RCC 7860 (cell line): ENCODE results near the gene ENGASE.

ENCODE experiments used
- DNase-seq: peaks from one replicate; pipeline ENCODE4 v3.0.0-alpha.2; 2015; ENCODE audit warnings: low spot score
- FAIRE-seq: peaks from 2 replicates; lab custom pipeline; 2012; peaks lifted over from hg19 to GRCh38; lab: Jason Lieb, UNC

ENGASE gene

GRCh38 chr17:79132271-79133064, 57.8 kb downstream of the ENGASE start:
- no peak for FAIRE-seq
- no peak for DNase-seq

- DNase-seq, result no peak
- no peak for FAIRE-seq
Observed at GRCh38 chr17:79133214-79133613, 58.6 kb downstream of the ENGASE start.

- FAIRE-seq (no peak), DNase-seq (no peak)
Observed at GRCh38 chr17:79133985-79134384, 59.4 kb downstream of the ENGASE start.

GRCh38 chr17:79135011-79135410, 60.4 kb downstream of the ENGASE start:
- no peak for FAIRE-seq

GRCh38 chr17:79135628-79136405, 61.2 kb downstream of the ENGASE start:
- DNase-seq (no peak), FAIRE-seq (no peak)

More at GRCh38 chr17:79135011-79135410, 60.4 kb downstream of the ENGASE start:
- DNase-seq, result no peak
